HUES48 (cell line): Measurements from ENCODE around the gene NUDT5.
A peak's percentile ranks its signal among the peaks of the same experiment; 100 is the strongest.

ENCODE experiments used
- H3K27ac ChIP-seq: one replicate; pipeline ENCODE4 v1.7.0; 2013; ENCODE audit warnings: low read depth, low read length, inconsistent platforms
- H3K27me3 ChIP-seq: 2 replicates; pipeline ENCODE4 v1.6.1; 2013; ENCODE audit warnings: mild to moderate bottlenecking, low read length; ENCODE audit not compliant: control insufficient read depth, insufficient read depth
- H3K36me3 ChIP-seq: 2 replicates; pipeline ENCODE4 v1.6.1; 2013; ENCODE audit warnings: low read length; ENCODE audit not compliant: control insufficient read depth, insufficient read depth
- H3K4me1 ChIP-seq: 2 replicates; pipeline ENCODE4 v1.6.1; 2013; ENCODE audit warnings: mild to moderate bottlenecking, low read length; ENCODE audit not compliant: control insufficient read depth, insufficient read depth
- H3K4me3 ChIP-seq: 2 replicates; pipeline ENCODE4 v1.5.1; 2013; ENCODE audit warnings: mild to moderate bottlenecking, low read depth, low read length
- H3K9ac ChIP-seq: 2 replicates; pipeline ENCODE4 v1.6.1; 2013; ENCODE audit warnings: mild to moderate bottlenecking, low read depth, low read length, moderate library complexity
- H3K9me3 ChIP-seq: 2 replicates; pipeline ENCODE4 v1.6.1; 2013; ENCODE audit warnings: low read length; ENCODE audit not compliant: control insufficient read depth, insufficient read depth

The NUDT5 gene

GRCh38 chr10:12201543-12201942, 5.9 kb upstream of the NUDT5 start:
- Histone ChIP-seq H3K9ac (no peak overlapping the region), H3K27me3 (no peaks in the 10 kb centered on the region), H3K27ac (no peak overlapping the region), H3K4me1 (no peaks in the 10 kb centered on the region), H3K36me3 (peaks cover 76% of the 10 kb centered on the region), H3K4me3 (no peak overlapping the region), H3K9me3 (no peaks in the 10 kb centered on the region)

GRCh38 chr10:12200850-12201249, 5.2 kb upstream of the NUDT5 start:
- Histone ChIP-seq H3K27me3 (no peaks in the 10 kb centered on the region), H3K9ac (no peak overlapping the region), H3K36me3 (peaks cover 70% of the 10 kb centered on the region)

GRCh38 chr10:12198156-12198555, 2.5 kb upstream of the NUDT5 start:
- peaks cover 7% of the 10 kb centered on the region for H3K4me1 ChIP-seq
- no peak overlapping the region for H3K4me3 ChIP-seq
- no peaks in the 10 kb centered on the region for H3K9me3 ChIP-seq
- H3K36me3 ChIP-seq = peaks cover 44% of the 10 kb centered on the region
- no peak overlapping the region for H3K27ac ChIP-seq
- no peaks in the 10 kb centered on the region for H3K27me3 ChIP-seq
- no peak overlapping the region for H3K9ac ChIP-seq

More at GRCh38 chr10:12200850-12201249, 5.2 kb upstream of the NUDT5 start:
- H3K4me1 ChIP-seq = no peaks in the 10 kb centered on the region
- no peak overlapping the region for H3K27ac ChIP-seq
- H3K9me3 ChIP-seq = no peaks in the 10 kb centered on the region
- no peak overlapping the region for H3K4me3 ChIP-seq

GRCh38 chr10:12196531-12197211, 980 bp upstream of the NUDT5 start:
- Histone ChIP-seq H3K9ac (peak overlapping the region; percentile 86), H3K4me3 (peak overlapping the region; percentile 94), H3K27me3 (no peaks in the 10 kb centered on the region), H3K36me3 (peaks cover 36% of the 10 kb centered on the region), H3K4me1 (peaks cover 7% of the 10 kb centered on the region), H3K9me3 (no peaks in the 10 kb centered on the region), H3K27ac (peak overlapping the region; percentile 90)

- Histone ChIP-seq H3K9me3 (no peaks in the 10 kb centered on the region), H3K9ac (peak overlapping the region; percentile 86), H3K4me3 (peak overlapping the region; percentile 94), H3K4me1 (peaks cover 7% of the 10 kb centered on the region), H3K36me3 (peaks cover 24% of the 10 kb centered on the region), H3K27ac (peak overlapping the region; percentile 90), H3K27me3 (no peaks in the 10 kb centered on the region)
Observed at GRCh38 chr10:12195281-12195602, 449 bp downstream of the NUDT5 start.

- H3K36me3 ChIP-seq = peaks cover 24% of the 10 kb centered on the region
- no peaks in the 10 kb centered on the region for H3K27me3 ChIP-seq
- H3K4me3 ChIP-seq = peak overlapping the region; percentile 94
- peak overlapping the region; percentile 90 for H3K27ac ChIP-seq
- H3K4me1 ChIP-seq = peaks cover 7% of the 10 kb centered on the region
- peak overlapping the region; percentile 86 for H3K9ac ChIP-seq
- H3K9me3 ChIP-seq = no peaks in the 10 kb centered on the region
Observed at GRCh38 chr10:12194752-12195271, 879 bp downstream of the NUDT5 start.

- Histone ChIP-seq H3K4me1 (peaks cover 7% of the 10 kb centered on the region), H3K36me3 (peaks cover 10% of the 10 kb centered on the region), H3K9ac (no peak overlapping the region), H3K27me3 (no peaks in the 10 kb centered on the region), H3K4me3 (no peak overlapping the region; the same call in 1 of the 2 replicates), H3K9me3 (no peaks in the 10 kb centered on the region), H3K27ac (no peak overlapping the region)
Observed at GRCh38 chr10:12193193-12193592, 2.5 kb downstream of the NUDT5 start.

GRCh38 chr10:12191715-12192114, 4.0 kb downstream of the NUDT5 start:
- Histone ChIP-seq H3K9me3 (no peaks in the 10 kb centered on the region), H3K36me3 (peaks cover 19% of the 10 kb centered on the region), H3K27ac (no peak overlapping the region), H3K4me3 (no peak overlapping the region), H3K4me1 (peaks cover 7% of the 10 kb centered on the region), H3K9ac (no peak overlapping the region), H3K27me3 (no peaks in the 10 kb centered on the region)

- no peaks in the 10 kb centered on the region for H3K27me3 ChIP-seq
- no peak overlapping the region for H3K27ac ChIP-seq
- no peaks in the 10 kb centered on the region for H3K9me3 ChIP-seq
- peaks cover 38% of the 10 kb centered on the region for H3K36me3 ChIP-seq
- no peak overlapping the region for H3K9ac ChIP-seq
- peaks cover 5% of the 10 kb centered on the region for H3K4me1 ChIP-seq
- H3K4me3 ChIP-seq = no peak overlapping the region
Observed at GRCh38 chr10:12189426-12189825, 6.3 kb downstream of the NUDT5 start.

GRCh38 chr10:12188656-12189055, 7.0 kb downstream of the NUDT5 start:
- no peaks in the 10 kb centered on the region for H3K27me3 ChIP-seq
- no peak overlapping the region for H3K27ac ChIP-seq

GRCh38 chr10:12187321-12187905, 8.3 kb downstream of the NUDT5 start:
- Histone ChIP-seq H3K27me3 (no peaks in the 10 kb centered on the region), H3K9ac (no peak overlapping the region), H3K36me3 (peaks cover 50% of the 10 kb centered on the region)

More at GRCh38 chr10:12188656-12189055, 7.0 kb downstream of the NUDT5 start:
- H3K9ac ChIP-seq = no peak overlapping the region
- H3K36me3 ChIP-seq = peaks cover 44% of the 10 kb centered on the region
- H3K4me1 ChIP-seq = no peaks in the 10 kb centered on the region
- no peak overlapping the region for H3K4me3 ChIP-seq
- no peaks in the 10 kb centered on the region for H3K9me3 ChIP-seq

More at GRCh38 chr10:12187321-12187905, 8.3 kb downstream of the NUDT5 start:
- no peak overlapping the region for H3K4me3 ChIP-seq
- no peaks in the 10 kb centered on the region for H3K4me1 ChIP-seq
- no peaks in the 10 kb centered on the region for H3K9me3 ChIP-seq
- no peak overlapping the region for H3K27ac ChIP-seq
